ENCODE results near the gene CAT. TPM values are rescaled to one million over a fixed set of nuclear protein-coding genes. Genes with fewer than 3 reads are reported as not detected.

The CAT gene
- total and polyA plus RNA-seq, 9 of the 15 experiments (the other 6 are each of a cell fraction or from before 2014, with no cell fraction given), result 86.7 to 183 (median 114) TPM

DNA sequence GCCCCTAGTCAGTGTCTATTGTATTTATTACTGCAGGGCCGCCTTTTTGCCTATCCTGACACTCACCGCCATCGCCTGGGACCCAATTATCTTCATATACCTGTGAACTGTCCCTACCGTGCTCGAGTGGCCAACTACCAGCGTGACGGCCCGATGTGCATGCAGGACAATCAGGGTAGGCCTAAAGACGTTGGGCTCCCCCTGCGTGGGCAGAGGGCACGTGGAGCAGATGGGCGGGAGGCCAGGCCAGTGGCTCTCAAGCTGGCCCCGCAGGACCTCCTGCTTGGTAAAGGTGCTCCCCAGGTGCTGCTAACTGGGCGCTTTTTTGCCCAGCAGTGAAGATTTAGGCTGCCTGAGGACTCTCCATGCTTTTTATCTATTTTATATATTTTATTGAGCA is 22.5 kb downstream of the CAT start:
- H3K4me1 ChIP-seq (replicated peaks in 1 of 2; ENCODE audit: control insufficient read depth in 2 of 2, insufficient read depth in 2 of 2, low read length in 2 of 2), result peaks cover 2 to 5% of the 10 kb centered on the region in 2 experiments; a peak in 4 of 5 replicates
- FAIRE-seq, result no peak
- POLR2A ChIA-PET, result no interaction called here

More for the DNA sequence above, 22.5 kb downstream of the CAT start:
- Histone ChIP-seq H3K9me3 (replicated peaks; ENCODE audit: control insufficient read depth, insufficient read depth, low read depth, low read length) (peaks cover 8% of the 10 kb centered on the region; the same call in 1 of the 2 replicates), H3K9ac (ENCODE audit: insufficient read depth in 1 of 2, low read depth in 2 of 2, low read length in 2 of 2) (no peak overlapping the region), H2AFZ (ENCODE audit: low read depth, low read length) (no peak overlapping the region), H4K20me1 (replicated peaks; ENCODE audit: control insufficient read depth, insufficient read depth, low read length) (no peaks in the 10 kb centered on the region), H3K9me1 (ENCODE audit: control insufficient read depth, insufficient read depth, low read length) (no peaks in the 10 kb centered on the region), H3K79me2 (ENCODE audit: control insufficient read depth, insufficient read depth, low read length) (no peaks in the 10 kb centered on the region), H3K27me3 (ENCODE audit: control insufficient read depth in 2 of 2, insufficient read depth in 2 of 2, low read length in 2 of 2) (no peaks in the 10 kb centered on the region), H3K27ac (ENCODE audit: extremely low read depth, low read depth, low read length) (no peak overlapping the region), H3K4me3 (no peak overlapping the region), H3K36me3 (ENCODE audit: control insufficient read depth, insufficient read depth, low read length) (peaks cover 93% of the 10 kb centered on the region), H3K4me2 (ENCODE audit: insufficient read depth, low read length) (no peak overlapping the region)
- no peak for ATAC-seq
- TF ChIP-seq MCM2 (IDR thresholded peaks at IDR 0.05; ENCODE audit: low read depth), result no peak
- TF ChIP-seq SIN3A (IDR thresholded peaks at IDR 0.05; ENCODE audit: borderline replicate concordance in 2 of 2, control insufficient read depth in 1 of 2, low read depth in 2 of 2, low read length in 2 of 2), result no peak
- TF ChIP-seq TEAD4 (IDR thresholded peaks at IDR 0.05; ENCODE audit: low read length), result no peak
- no peak for TF ChIP-seq TEAD4 (CRISPR knock-in tag; IDR thresholded peaks at IDR 0.05; ENCODE audit: borderline replicate concordance)
- TF ChIP-seq PHF8 (IDR thresholded peaks at IDR 0.05; ENCODE audit: borderline replicate concordance, low read length), result no peak
- no peak for TF ChIP-seq TGIF2 (CRISPR knock-in tag; IDR thresholded peaks at IDR 0.05)
- no peak for TF ChIP-seq SMAD3 (CRISPR knock-in tag; conservative IDR thresholded peaks at IDR 0.05)
- TF ChIP-seq MAZ (CRISPR knock-in tag; conservative IDR thresholded peaks at IDR 0.05 in 1 of 2, IDR thresholded peaks at IDR 0.05 in 1 of 2), result no peak
- no peak for TF ChIP-seq SETDB1 (IDR thresholded peaks at IDR 0.05; ENCODE audit: low read length)
- TF ChIP-seq, protein P1, sequence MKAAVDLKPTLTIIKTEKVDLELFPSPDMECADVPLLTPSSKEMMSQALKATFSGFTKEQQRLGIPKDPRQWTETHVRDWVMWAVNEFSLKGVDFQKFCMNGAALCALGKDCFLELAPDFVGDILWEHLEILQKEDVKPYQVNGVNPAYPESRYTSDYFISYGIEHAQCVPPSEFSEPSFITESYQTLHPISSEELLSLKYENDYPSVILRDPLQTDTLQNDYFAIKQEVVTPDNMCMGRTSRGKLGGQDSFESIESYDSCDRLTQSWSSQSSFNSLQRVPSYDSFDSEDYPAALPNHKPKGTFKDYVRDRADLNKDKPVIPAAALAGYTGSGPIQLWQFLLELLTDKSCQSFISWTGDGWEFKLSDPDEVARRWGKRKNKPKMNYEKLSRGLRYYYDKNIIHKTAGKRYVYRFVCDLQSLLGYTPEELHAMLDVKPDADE (conservative IDR thresholded peaks at IDR 0.05; ENCODE audit: control insufficient read depth, low read depth, low read length), result no peak
- TF ChIP-seq SRSF3 (IDR thresholded peaks at IDR 0.05; ENCODE audit: insufficient read depth, low read length), result no peak
- no peak for TF ChIP-seq CHD4 (IDR thresholded peaks at IDR 0.05; ENCODE audit: insufficient read depth, insufficient replicate concordance, low read depth, low read length, poor library complexity, severe bottlenecking)
- no peak for TF ChIP-seq EP300 (IDR thresholded peaks at IDR 0.05; ENCODE audit: low read length)
- TF ChIP-seq STAG1 (CRISPR knock-in tag; IDR thresholded peaks at IDR 0.05; ENCODE audit: borderline replicate concordance), result no peak
- no peak for TF ChIP-seq HEY1 (CRISPR knock-in tag; IDR thresholded peaks at IDR 0.05; ENCODE audit: borderline replicate concordance)
- no peak for TF ChIP-seq MAFG (tag; conservative IDR thresholded peaks at IDR 0.05)
- no peak for TF ChIP-seq MYBL2 (IDR thresholded peaks at IDR 0.05; ENCODE audit: low read depth)
- no peak for TF ChIP-seq MYBL2 (CRISPR knock-in tag; IDR thresholded peaks at IDR 0.05; ENCODE audit: borderline replicate concordance)
- no peak for TF ChIP-seq SPI1 (IDR thresholded peaks at IDR 0.05; ENCODE audit: borderline replicate concordance, low read depth, low read length)
- TF ChIP-seq, protein P2, sequence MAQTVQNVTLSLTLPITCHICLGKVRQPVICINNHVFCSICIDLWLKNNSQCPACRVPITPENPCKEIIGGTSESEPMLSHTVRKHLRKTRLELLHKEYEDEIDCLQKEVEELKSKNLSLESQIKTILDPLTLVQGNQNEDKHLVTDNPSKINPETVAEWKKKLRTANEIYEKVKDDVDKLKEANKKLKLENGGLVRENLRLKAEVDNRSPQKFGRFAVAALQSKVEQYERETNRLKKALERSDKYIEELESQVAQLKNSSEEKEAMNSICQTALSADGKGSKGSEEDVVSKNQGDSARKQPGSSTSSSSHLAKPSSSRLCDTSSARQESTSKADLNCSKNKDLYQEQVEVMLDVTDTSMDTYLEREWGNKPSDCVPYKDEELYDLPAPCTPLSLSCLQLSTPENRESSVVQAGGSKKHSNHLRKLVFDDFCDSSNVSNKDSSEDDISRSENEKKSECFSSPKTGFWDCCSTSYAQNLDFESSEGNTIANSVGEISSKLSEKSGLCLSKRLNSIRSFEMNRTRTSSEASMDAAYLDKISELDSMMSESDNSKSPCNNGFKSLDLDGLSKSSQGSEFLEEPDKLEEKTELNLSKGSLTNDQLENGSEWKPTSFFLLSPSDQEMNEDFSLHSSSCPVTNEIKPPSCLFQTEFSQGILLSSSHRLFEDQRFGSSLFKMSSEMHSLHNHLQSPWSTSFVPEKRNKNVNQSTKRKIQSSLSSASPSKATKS (CRISPR knock-in tag; IDR thresholded peaks at IDR 0.05), result no peak
- CTCF ChIA-PET (ENCODE audit: low intra/inter-chr PET ratio), result no interaction called here
- in situ Hi-C loops (cut with MboI) (no loop called here), intact Hi-C loops (cut with micrococcal nuclease) (no loop called here)
- no peak for DNase-seq (ENCODE audit: extremely low read depth in 1 of 4, low spot score in 3 of 4)
- no TSS peak for BruUV-seq (replicated peaks)
- 93% methylated on average over 14 of the region's 14 CpGs for WGBS (ENCODE audit: insufficient coverage, low coverage, missing lambda C conversion rate)
